ENCODE data around the gene HORMAD2. TPM values are rescaled to one million over a fixed set of nuclear protein-coding genes. Genes with fewer than 3 reads are reported as not detected.
A peak's percentile ranks its signal among the peaks of the same experiment; 100 is the strongest.

Gene HORMAD2
- polyA plus RNA-seq, 1 experiment: not detected

- Histone ChIP-seq H3K27me3 (ENCODE audit: control insufficient read depth, insufficient read depth, low read length) (no peaks in the 10 kb centered on the region), H3K36me3 (ENCODE audit: control insufficient read depth, insufficient read depth, low read length) (no peaks in the 10 kb centered on the region), H3K4me3 (ENCODE audit: low read depth, low read length) (no peak overlapping the region)
- POLR2A ChIA-PET: no interaction called here
- no peak for DNase-seq (ENCODE audit: low read depth)
- no peak for TF ChIP-seq CTCF (IDR thresholded peaks at IDR 0.05; ENCODE audit: insufficient read depth, low read depth, low read length)
- CTCF ChIA-PET: interaction anchor here (1.4 to 1.5 kb wide), 2 partner anchors 21 to 53 kb away, joined by 3 to 4 read pairs; no protein-coding TSS in a partner anchor
These were observed 121.7 kb downstream of the HORMAD2 start for GRCh38 chr22:30201945-30202344.

GRCh38 chr22:30202531-30203006 lies 122.3 kb downstream of the HORMAD2 start:
- DNase-seq (ENCODE audit: low read depth): no peak
- no peaks in the 10 kb centered on the region for H3K27me3 ChIP-seq (ENCODE audit: control insufficient read depth, insufficient read depth, low read length)
- TF ChIP-seq CTCF (IDR thresholded peaks at IDR 0.05; ENCODE audit: insufficient read depth, low read depth, low read length): no peak
- CTCF ChIA-PET: interaction anchor here (1.4 kb wide), 1 partner anchor 21 kb away, joined by 3 read pairs; no protein-coding TSS in a partner anchor
- no peaks in the 10 kb centered on the region for H3K36me3 ChIP-seq (ENCODE audit: control insufficient read depth, insufficient read depth, low read length)
- H3K4me3 ChIP-seq (ENCODE audit: low read depth, low read length): no peak overlapping the region
- POLR2A ChIA-PET: no interaction called here

GRCh38 chr22:30204015-30204741 lies 123.9 kb downstream of the HORMAD2 start:
- ChIA-PET CTCF (interaction anchor here (0.8 to 1.9 kb wide), 7 partner anchors 8 to 84 kb away, joined by 3 to 6 read pairs (median 4); no protein-coding TSS in a partner anchor), POLR2A (interaction anchor here (1.3 to 1.6 kb wide), 2 partner anchors 8 to 27 kb away, joined by 3 to 10 read pairs; no protein-coding TSS in a partner anchor)
- DNase-seq (ENCODE audit: low read depth): no peak
- no peak overlapping the region for H3K4me3 ChIP-seq (ENCODE audit: low read depth, low read length)
- H3K36me3 ChIP-seq (ENCODE audit: control insufficient read depth, insufficient read depth, low read length): no peaks in the 10 kb centered on the region
- H3K27me3 ChIP-seq (ENCODE audit: control insufficient read depth, insufficient read depth, low read length): no peaks in the 10 kb centered on the region
- no peak for TF ChIP-seq CTCF (IDR thresholded peaks at IDR 0.05; ENCODE audit: insufficient read depth, low read depth, low read length)

- H3K4me3 ChIP-seq (ENCODE audit: low read depth, low read length): no peak overlapping the region
- ChIA-PET POLR2A (interaction anchor here (1.3 to 1.6 kb wide), 2 partner anchors 9 to 26 kb away, joined by 3 to 10 read pairs; no protein-coding TSS in a partner anchor), CTCF (interaction anchor here (0.9 to 1.9 kb wide), 6 partner anchors 8 to 81 kb away, joined by 3 to 6 read pairs (median 4); no protein-coding TSS in a partner anchor)
- no peak for TF ChIP-seq CTCF (IDR thresholded peaks at IDR 0.05; ENCODE audit: insufficient read depth, low read depth, low read length)
- H3K27me3 ChIP-seq (ENCODE audit: control insufficient read depth, insufficient read depth, low read length): no peaks in the 10 kb centered on the region
- no peaks in the 10 kb centered on the region for H3K36me3 ChIP-seq (ENCODE audit: control insufficient read depth, insufficient read depth, low read length)
- DNase-seq (ENCODE audit: low read depth): peak; percentile 63
These were observed 124.5 kb downstream of the HORMAD2 start for GRCh38 chr22:30204742-30205111.
